MCF 10A (cell line): ENCODE data around the gene TUSC2. TPM values are rescaled to one million over a fixed set of nuclear protein-coding genes. Genes with fewer than 3 reads are reported as not detected.
A peak's percentile ranks its signal among the peaks of the same experiment; 100 is the strongest.

Experiments
- BruUV-seq: library from RNA; stranded (reverse); fragments of 400-500 nt; replicated peaks from 2 replicates; lab custom pipeline; 2021; lab: Mats Ljungman, UMichigan
- CTCF ChIA-PET: fragments of 300-600 bp; sonication (Branson Sonifier 250); formaldehyde crosslinking; extraction: SDS; loops from one replicate; lab custom pipeline; 2021; ENCODE audit warnings: antibody characterized with exemption, inconsistent platforms; lab: Yijun Ruan, JAX
- POLR2A ChIA-PET: fragments of 300-600, 350-650 bp; sonication (Branson Sonifier 250); formaldehyde crosslinking; extraction: SDS; loops from one replicate; lab custom pipeline; 2020; ENCODE audit warnings: antibody characterized with exemption, inconsistent platforms; lab: Yijun Ruan, JAX
- DNase-seq: peaks from one replicate; pipeline ENCODE4 v3.0.0-alpha.2; 2018; ENCODE audit not compliant: unreplicated experiment
- H3K27ac Mint-ChIP-seq: one replicate; pipeline ENCODE4 v1.8.0; 2022; ENCODE audit warnings: mild to moderate bottlenecking, low read depth, mixed read lengths; ENCODE audit not compliant: unreplicated experiment
- H3K27me3 Mint-ChIP-seq: one replicate; pipeline ENCODE4 v1.8.0; 2022; ENCODE audit warnings: mixed read lengths; ENCODE audit not compliant: insufficient read depth, unreplicated experiment
- H3K36me3 Mint-ChIP-seq: one replicate; pipeline ENCODE4 v1.8.0; 2022; ENCODE audit warnings: mild to moderate bottlenecking, moderate library complexity, mixed read lengths; ENCODE audit not compliant: insufficient read depth, unreplicated experiment
- H3K4me1 Mint-ChIP-seq: one replicate; pipeline ENCODE4 v1.8.0; 2022; ENCODE audit warnings: mixed read lengths; ENCODE audit not compliant: insufficient read depth, unreplicated experiment
- H3K4me3 Mint-ChIP-seq: one replicate; pipeline ENCODE4 v1.8.0; 2022; ENCODE audit warnings: mild to moderate bottlenecking, moderate library complexity, mixed read lengths; ENCODE audit not compliant: unreplicated experiment
- H3K9me3 Mint-ChIP-seq: one replicate; pipeline ENCODE4 v1.8.0; 2022; ENCODE audit warnings: mixed read lengths; ENCODE audit not compliant: unreplicated experiment
- CTCF ChIP-seq: fragments of 200-600 bp; IDR thresholded peaks from one replicate; pipeline ENCODE4 v1.8.0; 2022; ENCODE audit warnings: antibody characterized with exemption, mild to moderate bottlenecking; ENCODE audit not compliant: unreplicated experiment
- intact Hi-C: fragments of 100-400 bp; cut with micrococcal nuclease; formaldehyde crosslinking; loops from 2 replicates; pipeline ENCODE4 v1.14.1; 2022
- total RNA-seq: library from RNA; stranded (reverse); gene quantifications from 2 replicates; pipeline ENCODE4 v1.2.3, GENCODE V29; 2022

Gene TUSC2
- total RNA-seq, 1 experiment from 2014 or later, result 14.5 TPM

- intact Hi-C loops, result loop anchor here (1.0 kb wide), 2 partner anchors 49 to 131 kb away; no protein-coding TSS in a partner anchor
- H3K4me3 Mint-ChIP-seq, result no peak overlapping the region
- H3K27ac Mint-ChIP-seq, result no peak overlapping the region
- CTCF ChIA-PET, result interaction anchor here (0.6 to 3.9 kb wide), 28 partner anchors 9 to 1345 kb away, joined by 3 to 38 read pairs (median 4); partner anchors contain the start of genes HYAL1, HYAL3, IFRD2 and NAA80
- no peaks in the 10 kb centered on the region for H3K27me3 Mint-ChIP-seq
- DNase-seq, result no peak
- BruUV-seq, result no TSS peak
- no peaks in the 10 kb centered on the region for H3K9me3 Mint-ChIP-seq
- H3K4me1 Mint-ChIP-seq, result peaks cover 6% of the 10 kb centered on the region
- H3K36me3 Mint-ChIP-seq, result peaks cover 4% of the 10 kb centered on the region
- no peak for TF ChIP-seq CTCF
- POLR2A ChIA-PET, result interaction anchor here (1.2 to 5.0 kb wide), 4 partner anchors 13 to 32 kb away, joined by 3 to 22 read pairs (median 4); partner anchors contain the start of genes HYAL3, IFRD2 and NAA80
These were observed 4.3 kb downstream of the TUSC2 start for GRCh38 chr3:50323614-50324199.

- CTCF ChIA-PET, result interaction anchor here (0.7 to 3.9 kb wide), 12 partner anchors 8 to 1346 kb away, joined by 3 to 38 read pairs (median 8); partner anchors contain the start of genes HYAL1, HYAL3, IFRD2 and NAA80
- peaks cover 6% of the 10 kb centered on the region for H3K4me1 Mint-ChIP-seq
- no peak for TF ChIP-seq CTCF
- POLR2A ChIA-PET, result interaction anchor here (1.8 to 5.0 kb wide), 2 partner anchors 14 to 31 kb away, joined by 4 to 22 read pairs; partner anchors contain the start of gene IFRD2
- H3K9me3 Mint-ChIP-seq, result no peaks in the 10 kb centered on the region
- no peak for DNase-seq
- peaks cover under 1% of the 10 kb centered on the region for H3K36me3 Mint-ChIP-seq
- H3K27ac Mint-ChIP-seq, result no peak overlapping the region
- BruUV-seq, result no TSS peak
- peak overlapping the region; percentile 21 for H3K4me3 Mint-ChIP-seq
- intact Hi-C loops, result no loop called here
- no peaks in the 10 kb centered on the region for H3K27me3 Mint-ChIP-seq
These were observed 4.9 kb downstream of the TUSC2 start for GRCh38 chr3:50323092-50323600.

GRCh38 chr3:50322386-50323091, 5.5 kb downstream of the TUSC2 start, which contains the start of gene HYAL2:
Gene HYAL2 (minus strand): TSS chr3:50322745. CDS start chr3:50320489, 2,256 bp downstream.
- intact Hi-C loops, result no loop called here
- BruUV-seq, result no TSS peak
- ChIA-PET POLR2A (interaction anchor here (1.8 to 5.0 kb wide), 2 partner anchors 15 to 30 kb away, joined by 4 to 22 read pairs; partner anchors contain the start of gene IFRD2), CTCF (interaction anchor here (0.7 to 3.9 kb wide), 9 partner anchors 8 to 56 kb away, joined by 3 to 38 read pairs (median 10); partner anchors contain the start of genes HYAL1, HYAL3, IFRD2 and NAA80)
- peaks cover 7% of the 10 kb centered on the region for H3K4me1 Mint-ChIP-seq
- H3K9me3 Mint-ChIP-seq, result no peaks in the 10 kb centered on the region
- no peaks in the 10 kb centered on the region for H3K27me3 Mint-ChIP-seq
- H3K4me3 Mint-ChIP-seq, result peak within 1 kb of the TSS; percentile 80
- H3K27ac Mint-ChIP-seq, result peak within 1 kb of the TSS; percentile 98
- DNase-seq, result no peak
- H3K36me3 Mint-ChIP-seq, result no peaks in the 10 kb centered on the region
- no peak for TF ChIP-seq CTCF

GRCh38 chr3:50322115-50322385, 6.0 kb downstream of the TUSC2 start:
- no peaks in the 10 kb centered on the region for H3K36me3 Mint-ChIP-seq
- TF ChIP-seq CTCF, result no peak
- intact Hi-C loops, result no loop called here
- H3K27me3 Mint-ChIP-seq, result no peaks in the 10 kb centered on the region
- DNase-seq, result no peak
- ChIA-PET POLR2A (interaction anchor here (0.6 to 5.0 kb wide), 5 partner anchors 14 to 1670 kb away, joined by 3 to 25 read pairs (median 5); partner anchors contain the start of genes HYAL3, IFRD2 and NAA80), CTCF (interaction anchor here (0.9 to 3.9 kb wide), 4 partner anchors 7 to 56 kb away, joined by 3 to 38 read pairs (median 26); partner anchors contain the start of genes HYAL3, IFRD2 and NAA80)
- no peaks in the 10 kb centered on the region for H3K9me3 Mint-ChIP-seq
- H3K27ac Mint-ChIP-seq, result no peak overlapping the region
- H3K4me3 Mint-ChIP-seq, result no peak overlapping the region
- peaks cover 12% of the 10 kb centered on the region for H3K4me1 Mint-ChIP-seq
- no TSS peak for BruUV-seq
